ENCODE measurements around the gene SYT8. TPM values are rescaled to one million over a fixed set of nuclear protein-coding genes. Genes with fewer than 3 reads are reported as not detected.

The SYT8 gene
- polyA plus RNA-seq (2011; rRNA removed) (not detected in 2 replicates), polyA minus RNA-seq (2011; rRNA and poly(A)+ RNA removed) (not detected in 2 replicates)

- ChIA-PET CTCF (interaction anchor here (0.7 to 13.1 kb wide), 13 partner anchors 14 to 329 kb away, joined by 3 to 510 read pairs (median 30); partner anchors contain the start of genes LSP1 and MRPL23), POLR2A (no interaction called here)
- H3K27me3 ChIP-seq (ENCODE audit: control insufficient read depth, insufficient read depth, low read length), result peaks cover 2% of the 10 kb centered on the region; the same call in 1 of the 2 replicates
- no peak within 1 kb of the TSS for H3K4me3 ChIP-seq (ENCODE audit: low read depth, low read length)
- H3K36me3 ChIP-seq (ENCODE audit: control insufficient read depth, insufficient read depth, low read length), result no peaks in the 10 kb centered on the region
- no peak for TF ChIP-seq CTCF (IDR thresholded peaks at IDR 0.05; ENCODE audit: insufficient read depth, low read depth, low read length)
- no peak for DNase-seq (ENCODE audit: low read depth)
These were observed at the start of gene SYT8 for GRCh38 chr11:1834779-1835670. Gene SYT8 (plus strand): TSS chr11:1834990. CDS start chr11:1835106, 116 bp downstream.

- H3K36me3 ChIP-seq (ENCODE audit: control insufficient read depth, insufficient read depth, low read length), result no peaks in the 10 kb centered on the region
- no peak for DNase-seq (ENCODE audit: low read depth)
- peaks cover 4% of the 10 kb centered on the region for H3K27me3 ChIP-seq (ENCODE audit: control insufficient read depth, insufficient read depth, low read length)
- CTCF ChIA-PET, result interaction anchor here (1.0 to 1.6 kb wide), 2 partner anchors 14 to 47 kb away, joined by 3 to 4 read pairs; no protein-coding TSS in a partner anchor
- 0 out of 2 replicates have a peak, but pooled peaks have one; percentile 23 for TF ChIP-seq CTCF (IDR thresholded peaks at IDR 0.05; ENCODE audit: insufficient read depth, low read depth, low read length)
- H3K4me3 ChIP-seq (ENCODE audit: low read depth, low read length), result no peak overlapping the region
- POLR2A ChIA-PET, result no interaction called here
These were observed 48.9 kb upstream of the SYT8 start for GRCh38 chr11:1785749-1786413.

- no peak for TF ChIP-seq CTCF (IDR thresholded peaks at IDR 0.05; ENCODE audit: insufficient read depth, low read depth, low read length)
- peaks cover 4% of the 10 kb centered on the region for H3K27me3 ChIP-seq (ENCODE audit: control insufficient read depth, insufficient read depth, low read length)
- no peak for DNase-seq (ENCODE audit: low read depth)
- ChIA-PET POLR2A (no interaction called here), CTCF (interaction anchor here (1.6 kb wide), 1 partner anchor 46 kb away, joined by 4 read pairs; no protein-coding TSS in a partner anchor)
- no peak overlapping the region for H3K4me3 ChIP-seq (ENCODE audit: low read depth, low read length)
- no peaks in the 10 kb centered on the region for H3K36me3 ChIP-seq (ENCODE audit: control insufficient read depth, insufficient read depth, low read length)
These were observed 48.3 kb upstream of the SYT8 start for GRCh38 chr11:1786466-1786865.

GRCh38 chr11:1791912-1792311, 42.9 kb upstream of the SYT8 start:
- no peak for DNase-seq (ENCODE audit: low read depth)
- ChIA-PET POLR2A (no interaction called here), CTCF (interaction anchor here (0.7 to 0.8 kb wide), 2 partner anchors 24 to 98 kb away, joined by 3 to 4 read pairs; no protein-coding TSS in a partner anchor)
- no peak for TF ChIP-seq CTCF (IDR thresholded peaks at IDR 0.05; ENCODE audit: insufficient read depth, low read depth, low read length)
- Histone ChIP-seq H3K4me3 (ENCODE audit: low read depth, low read length) (no peak overlapping the region), H3K27me3 (ENCODE audit: control insufficient read depth, insufficient read depth, low read length) (peaks cover 4% of the 10 kb centered on the region; the same call in 1 of the 2 replicates), H3K36me3 (ENCODE audit: control insufficient read depth, insufficient read depth, low read length) (no peaks in the 10 kb centered on the region)

GRCh38 chr11:1792461-1792860, 42.3 kb upstream of the SYT8 start:
- no peak for TF ChIP-seq CTCF (IDR thresholded peaks at IDR 0.05; ENCODE audit: insufficient read depth, low read depth, low read length)
- ChIA-PET CTCF (interaction anchor here (0.6 to 0.7 kb wide), 2 partner anchors 14 to 23 kb away, joined by 3 to 4 read pairs; no protein-coding TSS in a partner anchor), POLR2A (no interaction called here)
- no peak overlapping the region for H3K4me3 ChIP-seq (ENCODE audit: low read depth, low read length)
- no peaks in the 10 kb centered on the region for H3K36me3 ChIP-seq (ENCODE audit: control insufficient read depth, insufficient read depth, low read length)
- no peak for DNase-seq (ENCODE audit: low read depth)
- peaks cover 5% of the 10 kb centered on the region; the same call in 1 of the 2 replicates for H3K27me3 ChIP-seq (ENCODE audit: control insufficient read depth, insufficient read depth, low read length)

All from BJ (cell line).